Ovary (tissue), 9 donors: ENCODE measurements around the gene UPK2. TPM values are rescaled to one million over a fixed set of nuclear protein-coding genes. Genes with fewer than 3 reads are reported as not detected.
A peak's percentile ranks its signal among the peaks of the same experiment; 100 is the strongest.
"Not testable (repeated sequence)": the region's sequence is repeated elsewhere in the genome, so short reads cannot be mapped to it uniquely, and the experiment has no call there.

Experiments used
- DNase-seq, 5 donors: peaks; one replicate each; pipeline ENCODE4 v3.0.0-alpha.2; 2019 to 2020
- H3K27ac ChIP-seq, 2 donors: fragments of 200-600 bp; one replicate each; pipeline versions ENCODE4 v1.5.1 to v1.8.0; 2019 to 2022
- H3K27me3 ChIP-seq: fragments of 200-600 bp; one replicate; pipeline ENCODE4 v1.8.0; 2022
- H3K36me3 ChIP-seq: fragments of 200-600 bp; sonication (generic); one replicate; pipeline ENCODE4 v1.5.1; 2019
- H3K4me1 ChIP-seq: one replicate; pipeline ENCODE4 v1.8.1; 2013; ENCODE audit warnings: mild to moderate bottlenecking, moderate library complexity; ENCODE audit not compliant: insufficient read depth
- H3K4me3 ChIP-seq: fragments of 200-600 bp; sonication (generic); one replicate; pipeline ENCODE4 v1.5.1; 2017
- H3K9me3 ChIP-seq, 2 donors: fragments of 200-600 bp in 1 of 2; sonication (generic) in 1 of 2; one replicate each; pipeline versions ENCODE4 v1.5.1 to v1.8.1; 2013 to 2019; ENCODE audit warnings: mild to moderate bottlenecking in 1 of 2, moderate library complexity in 1 of 2
- CTCF ChIP-seq, 3 donors: fragments of 450-650 bp in 2 of 3; fragments of 200-600 bp in 1 of 3; IDR thresholded peaks; one replicate each; pipeline versions ENCODE4 v1.5.1 to v1.8.0; 2016 to 2022; ENCODE audit warnings: antibody characterized with exemption in 3 of 3, mild to moderate bottlenecking in 1 of 3
- EP300 ChIP-seq: sonication (generic); formaldehyde crosslinking; IDR thresholded peaks from one replicate; pipeline ENCODE4 v1.6.1; 2017; ENCODE audit warnings: antibody characterized with exemption
- POLR2A ChIP-seq: fragments of 450-650 bp; IDR thresholded peaks from one replicate; pipeline ENCODE4 v1.6.1; 2017; ENCODE audit warnings: antibody characterized with exemption, mild to moderate bottlenecking, moderate library complexity
- WGBS, 3 donors: extraction: QIAGEN DNeasy Blood & Tissue Kit in 1 of 3; methylation state at CpG; one replicate each; pipeline versions ENCODE4 v1.1.5 to v1.1.7; 2013 to 2017; 5-methylcytosine and 5-hydroxymethylcytosine counted together
- intact Hi-C, 4 donors: fragments of 100-400 bp; cut with DNase I; formaldehyde crosslinking; loops; one replicate each; pipeline versions ENCODE4 v1.11.0 to v1.15.1; 2022 to 2023
- polyA plus RNA-seq, 2 donors: library from polyadenylated mRNA; stranded (reverse); fragments of 200-250 nt in 1 of 2; fragments of 350-450 nt in 1 of 2; fragmentation: Illumina TruSeq in 1 of 2; extraction: RNeasy Lipid Tissue Mini Kit (QIAGEN cat#74804) in 1 of 2; gene quantifications; one replicate each; pipeline ENCODE4 v1.2.3, GENCODE V29; 2013 to 2014
- total RNA-seq, 7 donors: library from RNA; depleted of rRNA in 2 of 7; stranded (reverse); fragments of >200 nt in 2 of 7; fragmentation: NEBNext Ultra II Directional in 3 of 7; extraction: Animal tissue kit (Norgen Biotek cat#: 25700) in 3 of 7; gene quantifications; one replicate each; pipeline versions ENCODE4 v1.1.0 to v1.2.4, GENCODE V29; 2016 to 2023
- donor health status: DM: no; HTN: no; CAD: no; lungs with moderate emphysema.
- donor health status: DM: no; HTN: no; CAD: no.
- donor health status: Bipolar disorder and iron deficiency.
- donor health status: DM: yes; HTN: yes; CAD: no.
- donor health status: DM: no; HTN: no; CAD: no.
- donor health status: DM: yes; HTN: yes; CAD: no.

UPK2 gene
- total and polyA plus RNA-seq, 9 donors = 0.13 TPM; not detected in 8

GRCh38 chr11:118984825-118985224 is 28.7 kb downstream of the UPK2 start:
- peaks cover 1% of the 10 kb centered on the region for H3K4me1 ChIP-seq
- no peak for DNase-seq
- no peak for TF ChIP-seq POLR2A
- TF ChIP-seq EP300 = no peak
- TF ChIP-seq CTCF (IDR thresholded peaks at IDR 0.05) = no peak
- H3K4me3 ChIP-seq = no peak overlapping the region
- H3K27ac ChIP-seq = no peak overlapping the region
- H3K9me3 ChIP-seq = no peaks in the 10 kb centered on the region
- 36 to 63% (median 49%) methylated on average over 2 of the region's 2 CpGs for WGBS, 3 donors
- intact Hi-C loops = no loop called here
- H3K36me3 ChIP-seq = no peaks in the 10 kb centered on the region
- no peaks in the 10 kb centered on the region for H3K27me3 ChIP-seq

GRCh38 chr11:118988280-118988679 is 32.2 kb downstream of the UPK2 start:
- no peak overlapping the region for H3K4me3 ChIP-seq
- H3K9me3 ChIP-seq = no peaks in the 10 kb centered on the region
- no peak overlapping the region for H3K27ac ChIP-seq
- 83 to 87% (median 86%) methylated on average over 5 of the region's 5 CpGs for WGBS, 3 donors
- no peaks in the 10 kb centered on the region for H3K4me1 ChIP-seq
- no peaks in the 10 kb centered on the region for H3K27me3 ChIP-seq
- TF ChIP-seq POLR2A (no peak), EP300 (no peak), CTCF (IDR thresholded peaks at IDR 0.05) (no peak)
- intact Hi-C loops = no loop called here
- no peak for DNase-seq
- no peaks in the 10 kb centered on the region for H3K36me3 ChIP-seq

- H3K27ac ChIP-seq, H3K9me3 ChIP-seq, H3K4me3 ChIP-seq, intact Hi-C loops, DNase-seq, H3K27me3 ChIP-seq, H3K4me1 ChIP-seq, H3K36me3 ChIP-seq: not testable (repeated sequence)
- 93 to 99% (median 96%) methylated on average over 32 to 44 of the region's 44 CpGs for WGBS, 3 donors
These were observed 35.5 kb downstream of the UPK2 start for GRCh38 chr11:118991486-118992038.

GRCh38 chr11:118996926-118997626 is 41.0 kb downstream of the UPK2 start:
- no peak for TF ChIP-seq CTCF (IDR thresholded peaks at IDR 0.05)
- no peak for TF ChIP-seq EP300
- no peak for TF ChIP-seq POLR2A
- Histone ChIP-seq H3K27ac (peak overlapping the region in 1 of 2 donors; percentile 66), H3K36me3 (no peaks in the 10 kb centered on the region), H3K4me3 (peak overlapping the region; percentile 80), H3K27me3 (no peaks in the 10 kb centered on the region), H3K4me1 (peaks cover 7% of the 10 kb centered on the region), H3K9me3 (no peaks in the 10 kb centered on the region)
- whole genome bisulfite sequencing, 3 donors = 9 to 16% (median 13%) methylated on average over 22 of the region's 22 CpGs
- DNase-seq = peak in 1 of 5 donors; percentile 34
- intact Hi-C loops = no loop called here
